NCI-H774 (cell line): ENCODE measurements around the gene QRFPR.
"Not testable (repeated sequence)": the region's sequence is repeated elsewhere in the genome, so short reads cannot be mapped to it uniquely, and the experiment has no call there.

ENCODE experiments used
- DNase-seq: peaks from one replicate; lab custom pipeline; 2025; lab: John Stamatoyannopoulos, UW

The QRFPR gene

DNA sequence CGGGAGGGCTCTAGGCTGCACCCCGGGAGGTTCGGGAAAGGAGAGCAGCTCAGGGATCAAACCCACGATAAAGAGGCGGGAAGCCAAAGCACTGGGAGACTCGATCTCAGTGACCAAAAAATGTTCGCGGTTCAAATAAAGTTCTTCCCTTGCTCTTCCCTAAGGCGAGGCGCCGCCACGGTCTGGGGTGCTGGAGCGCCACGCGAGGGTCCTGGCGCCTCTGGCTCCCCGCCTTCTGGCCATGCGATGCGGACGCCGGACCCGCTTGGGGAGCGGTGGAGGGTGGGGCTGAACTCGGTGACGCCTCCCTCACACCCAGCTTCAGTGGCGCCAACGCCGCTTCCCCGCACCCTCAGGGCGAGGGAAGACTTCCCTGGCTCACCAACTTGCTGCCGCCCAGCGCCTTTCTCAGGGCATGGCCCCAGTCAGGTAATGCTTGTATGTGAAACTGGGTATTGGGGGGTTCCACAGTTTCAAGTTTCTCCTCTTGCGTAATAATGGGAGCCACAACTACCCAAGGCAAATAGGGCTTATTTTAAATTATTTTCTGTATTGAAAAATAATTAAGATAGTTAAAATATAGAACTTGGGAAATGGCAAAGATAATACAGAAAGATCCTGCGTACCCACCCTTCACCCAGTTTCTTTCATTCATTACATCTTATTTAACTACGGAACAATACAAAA, at the start of gene QRFPR:
TSS of gene QRFPR (minus strand) at position 243 of the 687 bp plus-strand sequence. CDS start 371 bp downstream, outside the sequence.
- DNase-seq = no peak

DNA sequence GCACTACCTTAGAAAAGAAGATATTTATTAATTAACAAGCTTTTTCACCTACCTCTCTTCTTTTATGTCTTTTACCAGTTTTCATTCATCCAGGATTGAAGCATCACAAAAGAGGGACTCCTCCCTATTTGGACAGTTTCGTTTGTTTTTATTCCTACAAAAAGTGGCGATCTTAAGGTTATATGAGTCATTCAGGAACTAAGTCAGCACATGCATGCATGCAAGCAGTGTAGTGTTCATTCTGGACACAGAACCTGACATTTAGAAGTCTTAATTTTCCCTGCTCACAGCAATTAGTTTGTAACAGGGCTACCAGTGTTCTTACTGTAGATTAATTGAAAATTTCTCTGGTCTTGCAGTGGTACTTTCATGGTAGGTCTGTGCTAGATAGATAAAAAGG, 47.9 kb upstream of the QRFPR start:
- DNase-seq = no peak

DNA sequence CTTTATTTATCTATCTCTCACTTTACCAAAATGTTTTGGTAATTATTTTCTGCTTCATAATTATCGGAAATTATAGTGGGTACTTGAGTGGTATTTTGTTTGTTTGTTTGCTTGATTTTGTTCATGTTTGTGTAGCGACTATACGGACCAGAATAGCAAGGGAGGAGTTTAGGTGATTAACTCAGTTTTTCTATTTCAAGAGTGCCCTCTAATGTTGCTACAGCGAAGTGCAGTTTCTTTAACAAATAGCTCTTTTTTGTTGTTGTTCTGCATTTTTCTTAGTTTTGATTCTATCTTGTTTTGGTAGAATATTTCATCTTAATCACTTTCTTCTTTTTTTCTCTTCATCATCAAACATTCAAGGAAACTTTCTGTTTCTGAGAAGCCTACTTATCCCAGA, 40.8 kb upstream of the QRFPR start:
- DNase-seq = no peak

DNA sequence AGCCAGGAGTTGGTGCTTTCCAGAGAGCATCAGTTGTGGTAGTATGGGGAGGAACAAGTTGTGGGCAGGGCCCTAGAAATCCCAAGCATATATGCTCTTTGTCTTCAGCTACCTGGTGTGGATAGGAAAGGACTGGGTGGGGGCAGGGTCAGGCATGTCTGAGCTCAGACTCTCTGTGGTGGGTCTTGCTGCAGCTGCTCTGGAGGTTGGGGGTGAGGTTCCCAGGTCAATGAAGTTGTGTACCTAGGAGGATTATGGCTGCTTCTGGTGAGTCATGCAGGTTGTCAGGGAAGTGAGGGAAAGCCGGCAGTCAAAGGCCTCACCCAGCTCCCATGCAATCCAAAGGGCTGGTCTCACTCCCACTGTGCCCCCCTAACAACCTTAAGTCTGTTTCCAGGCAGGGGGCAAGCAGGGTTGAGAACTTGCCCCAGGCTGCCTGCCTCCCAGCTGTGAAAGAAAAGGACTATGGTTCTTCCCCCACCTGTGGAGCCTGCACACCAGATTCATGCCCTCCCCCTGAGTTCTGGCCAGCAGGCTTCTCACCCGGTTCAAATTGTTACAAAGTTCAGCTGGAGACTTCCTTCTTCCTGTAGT, 30.4 kb upstream of the QRFPR start:
- no peak for DNase-seq

DNA sequence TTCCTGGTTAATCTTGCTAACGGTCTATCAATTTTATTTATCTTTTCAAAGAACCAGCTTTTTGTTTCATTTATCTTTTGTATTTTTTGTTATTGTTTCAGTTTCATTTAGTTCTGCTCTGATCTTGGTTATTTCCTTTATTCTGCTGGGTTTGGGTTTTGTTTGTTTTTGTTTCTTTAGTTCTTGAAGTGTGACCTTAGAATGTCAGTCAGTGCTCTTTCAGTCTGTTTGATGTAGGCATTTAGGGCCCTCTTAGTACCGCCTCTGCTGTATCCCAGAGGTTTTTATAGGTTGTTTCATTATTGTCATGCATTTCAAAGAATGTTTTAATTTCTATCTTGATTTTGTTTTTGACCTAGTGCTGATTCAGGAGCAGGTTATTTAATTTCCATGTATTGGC, 27.7 kb upstream of the QRFPR start:
- DNase-seq = not testable (repeated sequence)

DNA sequence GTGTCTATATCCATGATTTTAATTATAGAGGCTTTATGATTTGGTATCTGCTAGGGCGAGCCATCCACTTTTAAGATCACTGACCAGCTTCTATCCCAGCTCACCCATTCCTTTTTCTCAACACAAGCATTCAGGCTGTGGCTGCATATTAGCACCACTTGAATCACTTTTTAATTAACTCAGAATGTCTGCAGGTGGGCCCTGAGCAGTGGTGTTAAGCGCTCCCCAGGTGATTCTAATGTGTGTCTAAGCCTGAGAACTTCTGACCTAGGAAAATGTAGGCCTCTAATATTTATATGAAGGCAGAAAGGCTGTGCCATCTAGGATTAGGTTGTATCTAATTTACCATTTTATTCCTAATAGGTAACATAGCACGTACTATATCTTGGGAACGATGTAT, 19.8 kb upstream of the QRFPR start:
- no peak for DNase-seq

DNA sequence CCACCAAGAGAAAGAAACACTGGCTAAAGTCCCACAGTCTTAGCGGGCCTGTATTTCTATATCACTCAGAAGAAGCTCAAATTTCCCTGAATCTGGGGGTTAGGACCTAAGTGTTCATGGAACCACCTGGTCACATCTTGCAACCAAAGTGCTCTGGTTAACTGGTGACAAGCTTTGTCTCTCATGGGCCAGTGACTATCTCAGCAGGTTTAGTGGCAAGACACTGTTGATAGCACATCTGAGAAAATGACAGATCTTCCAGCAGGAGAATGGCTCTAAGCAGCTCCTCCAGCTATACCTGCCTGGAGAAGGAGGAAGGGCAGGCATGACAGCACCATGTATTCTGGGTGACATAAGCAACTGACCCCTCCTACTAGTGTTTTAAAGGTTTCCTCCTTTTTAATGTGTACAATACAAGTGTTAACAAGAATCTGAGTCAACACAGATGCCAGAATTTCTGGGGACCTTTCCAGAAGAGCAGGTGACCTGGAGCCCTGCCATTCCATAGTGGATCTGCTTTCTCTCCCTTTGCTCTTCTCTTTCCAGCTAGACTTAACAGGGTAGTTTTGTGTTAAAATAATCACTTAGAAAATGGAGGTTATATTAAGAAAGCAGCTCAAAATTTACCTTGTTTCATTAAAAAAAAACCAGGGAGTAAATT, 17.3 kb upstream of the QRFPR start:
- no peak for DNase-seq

DNA sequence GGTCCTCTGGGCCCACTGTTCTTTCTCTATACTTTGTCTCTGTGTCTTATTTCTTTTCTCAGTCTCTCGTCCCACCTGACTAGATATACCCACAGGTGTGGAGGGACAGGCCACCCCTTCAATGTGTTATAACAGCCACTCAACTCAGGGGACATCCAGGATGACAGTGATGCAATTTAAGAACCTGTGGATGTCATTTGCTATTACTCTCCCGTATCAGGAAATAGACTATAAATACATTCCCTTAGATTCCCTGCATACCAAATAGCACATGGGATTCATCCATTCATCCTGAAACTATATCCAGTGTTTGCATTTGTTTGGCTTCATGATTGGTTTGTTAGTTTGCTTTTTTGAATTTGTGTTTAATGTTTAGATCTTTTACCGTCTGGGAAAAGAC, 16.6 kb upstream of the QRFPR start:
- DNase-seq = no peak

DNA sequence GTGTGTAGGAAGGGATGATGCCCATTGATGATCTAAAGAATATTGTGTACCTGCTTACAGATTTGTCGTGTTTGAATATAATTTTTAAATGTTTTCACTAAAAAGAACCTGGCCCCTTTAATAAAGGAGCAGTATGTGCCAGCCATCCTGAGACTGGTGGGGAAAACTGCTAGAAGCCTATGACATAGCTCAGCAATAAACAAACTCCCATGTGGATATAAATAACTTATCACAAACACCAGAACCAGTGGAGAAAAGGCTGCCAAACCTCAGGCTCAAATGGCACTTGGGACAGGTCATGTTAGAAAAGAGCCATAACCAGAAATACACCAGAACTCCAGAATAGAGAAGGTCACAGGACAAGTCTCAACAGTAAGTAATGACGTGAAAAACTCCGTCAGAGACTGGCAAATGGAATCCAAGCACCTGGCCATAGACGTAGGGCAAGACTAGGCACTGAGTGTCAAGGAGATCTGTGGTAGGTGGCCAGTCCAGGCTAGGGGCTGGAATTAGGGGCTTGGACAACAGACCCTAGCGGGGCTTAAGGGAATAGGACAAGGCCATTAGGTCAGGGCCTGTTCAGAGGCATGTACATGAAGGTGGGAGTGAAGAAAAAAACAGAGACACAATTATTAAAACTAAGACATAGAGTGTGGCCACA, 11.7 kb upstream of the QRFPR start:
- no peak for DNase-seq

DNA sequence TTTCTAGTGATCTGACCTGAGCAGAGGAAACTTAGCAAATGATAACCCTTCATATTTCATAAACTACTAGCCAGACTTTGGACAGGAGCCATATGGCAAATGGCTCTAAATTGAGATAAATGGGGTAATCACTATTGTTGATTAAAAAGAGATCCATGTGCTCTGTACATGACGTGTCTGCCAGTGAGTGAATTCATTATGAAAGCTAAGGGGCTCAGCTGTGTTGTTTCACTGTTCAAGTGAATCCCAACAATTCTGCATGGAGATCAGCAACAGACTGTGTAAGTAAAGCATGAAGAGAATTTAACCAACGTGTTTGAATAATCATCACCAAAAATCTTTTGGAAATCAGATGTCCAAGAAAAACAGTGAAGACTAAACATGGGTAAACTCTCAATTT, 9.5 kb upstream of the QRFPR start:
- DNase-seq = no peak

DNA sequence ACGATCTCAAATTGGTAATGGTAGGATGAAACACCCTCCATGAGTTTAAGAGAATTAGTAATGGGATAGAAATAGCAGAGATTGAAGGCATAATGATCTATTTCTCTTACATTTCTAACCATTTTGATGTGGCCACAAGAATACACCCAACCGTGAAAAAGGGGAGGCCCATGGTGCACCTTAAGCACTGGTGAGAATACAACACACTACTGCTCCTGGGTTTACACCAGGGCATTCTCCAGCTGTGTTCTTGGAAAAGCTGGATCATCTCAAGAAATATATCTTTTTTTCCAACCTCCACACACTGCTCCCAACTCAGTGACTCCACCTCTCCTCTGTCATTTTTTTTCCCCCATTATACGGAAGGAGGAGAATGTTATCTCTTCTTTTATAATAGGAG, 1.5 kb downstream of the QRFPR start:
- no peak for DNase-seq

DNA sequence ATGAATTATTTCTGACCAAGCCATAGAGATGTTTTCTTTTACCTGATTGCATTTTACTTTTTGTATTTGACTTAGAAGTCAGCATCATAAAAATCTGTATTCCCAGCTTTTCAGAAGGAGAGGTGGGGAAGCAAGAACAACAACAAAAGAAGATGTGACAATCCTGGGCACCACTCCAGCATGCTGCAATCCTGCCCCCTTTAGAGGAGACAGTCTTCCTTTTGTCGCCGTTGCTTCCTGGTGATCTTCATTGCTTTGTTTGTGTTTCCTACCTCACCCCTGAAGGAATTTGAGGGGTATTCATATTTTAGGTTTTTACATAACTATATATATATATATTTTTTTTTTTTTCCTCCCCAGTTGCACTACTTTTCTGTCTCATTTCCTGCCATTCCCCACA, 3.7 kb downstream of the QRFPR start:
- no peak for DNase-seq

DNA sequence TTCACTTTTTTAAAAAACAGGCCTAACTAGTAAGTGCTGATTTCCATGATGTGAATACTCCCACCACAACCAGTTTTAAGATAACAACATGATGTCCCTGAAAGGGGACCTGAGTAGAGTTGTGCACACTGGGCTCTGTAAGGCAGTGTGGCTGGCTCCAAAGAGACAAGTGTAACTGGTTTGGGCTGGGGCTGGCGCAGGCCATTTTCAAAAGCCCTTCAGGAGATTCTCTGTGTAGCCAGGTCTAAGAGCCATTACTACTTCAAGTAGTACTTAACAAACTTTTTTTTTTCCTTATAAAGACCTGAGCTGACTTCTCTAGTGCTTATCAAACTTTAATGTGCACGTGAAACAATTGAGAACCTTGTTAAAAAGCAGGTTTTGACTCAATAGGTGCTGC, 4.3 kb downstream of the QRFPR start:
- DNase-seq = no peak

DNA sequence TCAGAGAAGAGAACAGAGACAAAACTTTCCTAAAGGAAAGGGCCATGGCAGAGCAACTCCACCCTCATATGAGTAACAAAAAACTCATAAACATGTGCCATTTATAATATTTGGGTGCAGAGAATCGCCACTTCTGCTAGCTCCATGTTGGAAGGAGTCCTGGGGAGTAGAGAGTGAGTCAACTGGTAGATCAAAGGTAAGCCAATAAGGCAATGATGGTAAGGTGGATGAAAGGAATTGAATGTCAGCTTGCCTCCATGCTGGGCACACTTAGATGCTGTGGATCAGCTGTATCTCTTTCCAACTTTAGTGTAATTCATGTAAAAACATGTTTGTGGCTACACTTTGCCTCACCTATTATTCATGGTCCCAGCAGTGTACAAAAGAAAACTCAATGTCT, 4.7 kb downstream of the QRFPR start:
- no peak for DNase-seq

DNA sequence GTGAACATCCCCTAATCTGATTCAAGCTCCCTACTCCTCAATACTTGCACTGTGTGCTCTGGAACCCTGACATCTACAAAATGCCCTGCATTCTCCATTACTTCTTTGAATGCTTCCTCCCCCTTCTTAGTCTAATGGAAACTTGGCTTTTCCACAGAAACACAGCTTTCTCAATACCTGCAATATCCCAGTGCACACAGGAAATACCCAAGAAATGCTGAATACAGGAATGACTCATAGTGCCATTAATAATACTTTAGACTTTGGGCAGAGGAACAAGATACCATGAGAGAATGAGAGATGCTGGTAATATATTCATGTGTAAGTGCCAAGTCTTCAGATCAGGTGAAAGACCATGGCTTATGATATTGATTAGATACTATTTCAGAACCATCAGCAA, 5.6 kb downstream of the QRFPR start:
- DNase-seq = no peak

DNA sequence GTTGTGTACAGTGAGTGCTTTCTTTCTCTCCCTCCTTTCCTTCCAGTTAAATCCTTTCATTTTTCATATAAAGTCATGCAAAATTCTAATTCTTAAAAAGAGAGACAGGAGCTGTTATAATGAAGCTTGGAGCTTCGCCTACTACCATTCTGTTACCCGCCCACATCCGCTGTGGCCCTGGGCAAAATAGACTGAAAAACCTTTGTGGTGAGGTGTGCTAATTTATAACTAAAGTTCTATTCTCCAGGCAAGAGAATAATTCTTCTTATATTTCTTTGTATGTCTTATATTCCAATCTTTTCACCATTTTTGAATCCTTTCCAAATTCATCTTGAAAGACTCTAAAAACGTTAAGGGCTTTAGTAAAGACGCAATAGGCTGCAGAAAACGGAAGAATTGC, 7.0 kb downstream of the QRFPR start:
- no peak for DNase-seq

DNA sequence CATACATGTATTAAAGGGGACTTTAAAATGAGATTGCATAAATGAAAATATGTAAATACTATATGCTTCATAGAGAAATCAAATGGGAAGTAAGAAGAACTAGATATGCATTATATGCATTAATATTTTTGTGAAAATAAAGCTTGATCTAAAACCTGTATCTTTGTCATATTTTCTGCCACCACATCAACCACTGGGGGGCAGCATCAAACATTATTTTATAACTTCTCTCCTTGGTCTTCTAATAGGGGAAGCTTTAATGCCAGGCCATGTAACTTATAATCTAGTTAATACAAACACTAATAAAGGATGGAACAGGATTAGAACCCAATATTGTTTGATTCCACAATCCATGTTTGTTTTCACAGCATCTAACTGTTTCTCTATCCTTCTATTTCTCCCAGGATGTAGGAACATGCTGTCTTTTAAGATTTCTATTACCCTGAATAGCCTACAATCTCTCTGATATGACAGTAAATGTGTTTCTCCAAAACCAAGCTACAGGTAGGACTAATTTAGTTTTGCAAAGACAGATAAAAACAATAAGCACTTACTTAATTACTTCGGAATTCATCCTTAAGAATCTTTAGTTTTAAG, 10.0 kb downstream of the QRFPR start:
- peak; percentile 13 for DNase-seq

DNA sequence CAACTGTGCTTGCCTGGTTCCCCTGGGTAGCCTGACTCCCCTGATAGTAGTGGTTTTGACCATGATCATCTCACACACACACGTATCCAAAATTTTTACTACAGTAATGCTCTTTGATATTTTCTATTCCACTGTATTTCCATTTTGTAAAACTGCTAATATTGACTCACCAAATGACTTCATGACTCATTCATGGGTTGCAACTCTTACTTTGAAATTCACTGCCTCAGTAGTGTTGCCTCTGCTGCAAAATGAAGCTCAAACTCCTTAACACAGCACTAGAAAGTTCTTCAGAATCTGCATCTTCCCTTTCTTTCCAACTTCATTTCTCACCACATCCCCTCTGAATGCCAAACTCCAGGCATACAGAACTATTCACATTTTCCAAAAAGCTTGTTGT, 20.3 kb downstream of the QRFPR start:
- DNase-seq = no peak

DNA sequence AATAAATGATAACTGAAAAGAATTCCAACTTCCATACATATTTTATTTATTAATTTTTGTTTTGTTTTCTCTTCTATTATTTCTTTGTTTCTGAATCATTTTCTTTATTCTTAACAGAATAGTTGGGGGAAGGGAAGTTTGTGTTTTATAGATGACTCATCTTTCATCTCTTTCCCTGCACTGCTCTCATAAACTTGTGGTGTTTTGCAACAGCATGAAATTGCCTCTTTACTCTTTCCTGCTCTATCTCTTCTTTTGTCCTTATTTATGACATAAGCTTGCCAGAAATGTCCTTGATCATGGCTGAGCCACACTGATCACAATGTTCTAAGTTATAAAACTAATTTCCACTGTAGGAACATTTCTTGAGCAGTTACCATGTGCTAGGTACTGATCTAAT, 22.3 kb downstream of the QRFPR start:
- no peak for DNase-seq

DNA sequence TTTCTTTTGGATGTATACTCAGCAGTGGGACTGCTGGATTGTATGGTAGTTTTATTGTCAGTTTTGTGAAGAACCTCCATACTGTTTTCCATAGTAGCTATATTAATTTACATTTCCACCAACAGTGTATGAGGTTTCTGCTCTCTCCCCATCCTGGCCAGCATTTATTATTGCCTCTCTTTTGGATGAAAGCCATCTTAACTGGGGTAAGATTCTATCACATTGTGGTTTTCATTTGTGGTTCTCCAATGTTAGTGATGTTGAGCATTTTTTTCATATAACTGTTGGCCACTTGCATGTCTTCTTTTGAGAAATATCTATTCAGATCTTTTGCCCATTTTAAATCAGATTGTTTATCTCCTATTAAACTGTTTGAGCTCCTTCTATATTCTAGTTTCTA, 27.6 kb downstream of the QRFPR start:
- no peak for DNase-seq

DNA sequence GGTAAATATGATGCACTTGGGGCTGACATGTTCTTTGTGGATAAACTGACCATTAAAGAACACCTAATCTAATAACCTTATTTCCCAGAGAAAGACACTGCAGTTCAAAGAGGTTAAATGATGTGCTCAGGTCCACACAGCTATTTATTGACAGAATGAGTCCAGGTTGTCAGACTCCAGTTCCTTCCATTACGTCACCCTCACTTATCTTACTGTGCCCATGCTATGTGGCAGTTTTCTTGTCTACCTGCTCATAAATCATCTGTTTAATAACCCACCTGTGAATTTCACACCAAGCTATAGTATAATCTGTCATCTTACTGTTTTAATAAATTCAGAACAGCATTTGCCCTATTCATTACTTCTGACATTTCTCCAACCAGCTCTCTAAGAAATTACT, 36.7 kb downstream of the QRFPR start:
- no peak for DNase-seq

DNA sequence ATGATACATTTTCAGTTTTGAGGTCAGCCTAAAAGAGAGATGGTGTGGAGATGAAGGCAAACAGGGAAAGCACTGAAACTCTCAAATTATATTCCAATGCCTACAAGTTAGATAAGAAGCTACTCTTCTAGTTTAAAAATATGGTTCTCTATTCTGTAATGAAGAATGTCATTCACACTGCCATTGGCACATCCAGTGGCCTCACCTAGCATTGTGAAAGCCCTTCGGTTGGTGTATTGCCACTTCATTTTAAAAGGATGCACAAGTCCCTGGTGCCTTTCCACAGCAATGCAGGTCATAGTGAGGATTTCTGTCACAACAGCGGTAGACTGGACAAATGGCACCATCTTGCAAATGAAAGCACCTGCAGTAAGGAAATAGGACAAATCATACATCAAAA, 40.6 kb downstream of the QRFPR start:
- no peak for DNase-seq

DNA sequence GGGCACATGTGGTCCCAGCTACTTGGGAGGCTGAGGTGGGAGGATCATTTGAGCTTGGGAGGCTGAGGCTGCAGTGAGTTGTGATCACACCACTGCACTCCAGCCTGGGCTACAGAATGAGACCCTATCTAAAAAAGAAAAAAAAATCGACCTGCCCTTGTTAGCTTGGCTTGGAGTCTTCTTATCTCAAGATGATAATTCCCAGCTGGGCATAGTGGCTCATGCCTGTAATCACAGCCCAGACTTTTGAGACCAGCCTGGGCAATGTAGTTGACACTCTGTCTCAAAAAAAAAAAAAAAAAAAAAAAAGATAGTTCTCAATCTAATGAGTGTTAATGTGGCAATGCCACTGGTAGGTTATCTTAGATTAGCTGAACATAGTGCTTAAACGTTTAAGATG, 41.0 kb downstream of the QRFPR start:
- DNase-seq = no peak
